HG03342 (cell line): ENCODE data around the gene GNAO1.

Experiments
- ATAC-seq: cut with Tn5 transposase; IDR thresholded peaks from one replicate; pipeline ENCODE4 v1.9.1; 2021; ENCODE audit warnings: mild to moderate bottlenecking, moderate library complexity; ENCODE audit not compliant: unreplicated experiment

The GNAO1 gene

GRCh38 chr16:56282451-56282850 lies 91.2 kb downstream of the GNAO1 start:
- ATAC-seq, result no peak

- no peak for ATAC-seq
Measured at GRCh38 chr16:56284521-56284920, 93.2 kb downstream of the GNAO1 start.

GRCh38 chr16:56286809-56287208 lies 95.5 kb downstream of the GNAO1 start:
- ATAC-seq, result no peak

- no peak for ATAC-seq
Measured at GRCh38 chr16:56288019-56288418, 96.7 kb downstream of the GNAO1 start.

- ATAC-seq, result no peak
Measured at GRCh38 chr16:56289416-56289815, 98.1 kb downstream of the GNAO1 start.

GRCh38 chr16:56289862-56290261 lies 98.6 kb downstream of the GNAO1 start:
- no peak for ATAC-seq

GRCh38 chr16:56294014-56294413 lies 102.7 kb downstream of the GNAO1 start:
- ATAC-seq, result no peak

- no peak for ATAC-seq
Measured at GRCh38 chr16:56294579-56294978, 103.3 kb downstream of the GNAO1 start.

- ATAC-seq, result no peak
Measured at GRCh38 chr16:56295059-56295665, 103.9 kb downstream of the GNAO1 start.

- no peak for ATAC-seq
Measured at GRCh38 chr16:56295739-56296527, 104.6 kb downstream of the GNAO1 start.

- ATAC-seq, result no peak
Measured at GRCh38 chr16:56297684-56298083, 106.4 kb downstream of the GNAO1 start.

- no peak for ATAC-seq
Measured at GRCh38 chr16:56298116-56298515, 106.8 kb downstream of the GNAO1 start.

- ATAC-seq, result no peak
Measured at GRCh38 chr16:56298948-56299596, 107.8 kb downstream of the GNAO1 start.

- ATAC-seq, result no peak
Measured at GRCh38 chr16:56300242-56300623, 108.9 kb downstream of the GNAO1 start.

- ATAC-seq, result no peak
Measured at GRCh38 chr16:56300891-56301850, 109.9 kb downstream of the GNAO1 start.

- no peak for ATAC-seq
Measured at GRCh38 chr16:56302506-56302905, 111.2 kb downstream of the GNAO1 start.

GRCh38 chr16:56303066-56303715 lies 111.9 kb downstream of the GNAO1 start:
- no peak for ATAC-seq

- no peak for ATAC-seq
Measured at GRCh38 chr16:56303880-56304279, 112.6 kb downstream of the GNAO1 start.

GRCh38 chr16:56305956-56306565 lies 114.8 kb downstream of the GNAO1 start:
- no peak for ATAC-seq
